ENCODE measurements around the gene ZFP1.

DNA sequence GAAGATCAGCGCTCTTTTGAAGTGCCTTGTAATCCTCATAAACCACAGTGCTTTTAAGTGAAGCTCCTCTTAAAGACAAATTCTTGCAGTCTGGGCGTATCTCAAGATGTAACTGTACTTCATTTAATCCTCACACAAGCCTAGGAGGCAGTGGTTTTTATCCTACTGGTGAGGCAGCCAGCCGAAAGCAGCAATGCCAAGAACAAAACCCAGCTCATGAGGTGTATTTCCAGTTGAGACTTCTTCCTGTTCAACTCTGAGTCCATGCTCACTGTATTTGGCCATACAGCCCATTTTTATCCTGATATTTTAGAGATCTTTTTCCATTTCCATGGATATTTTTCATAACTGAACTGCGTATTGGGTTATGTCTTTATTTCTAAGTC, 44.9 kb downstream of the ZFP1 start:
- TF ChIP-seq ZNF274 (IDR thresholded peaks at IDR 0.05; ENCODE audit: low read depth, low read length) = no peak
- no peak for TF ChIP-seq YY1 (IDR thresholded peaks at IDR 0.05; ENCODE audit: insufficient read depth, insufficient read length)

All from NT2/D1 (cell line).